Stomach (tissue), 9 donors: Measurements from ENCODE around the gene RBPJ. TPM values are rescaled to one million over a fixed set of nuclear protein-coding genes. Genes with fewer than 3 reads are reported as not detected.

Source experiments
- DNase-seq, 2 donors: peaks; one replicate each; pipeline versions ENCODE4 v3.0.0 to v3.0.0-alpha.2; 2013 to 2019
- H3K27ac ChIP-seq, 5 donors: fragments of 200-600 bp in 4 of 5; sonication (generic) in 4 of 5; one replicate each; pipeline ENCODE4 v1.5.1; 2013 to 2019; ENCODE audit warnings: mild to moderate bottlenecking in 1 of 5, moderate library complexity in 1 of 5
- H3K27me3 ChIP-seq, 3 donors: fragments of 200-600 bp; sonication (generic); one replicate each; pipeline ENCODE4 v1.5.1; 2017 to 2019; ENCODE audit warnings: mixed run types in 1 of 3
- H3K36me3 ChIP-seq, 4 donors: fragments of 200-600 bp; sonication (generic); 1 replicate in 3 of 4; 2 replicates in 1 of 4; pipeline ENCODE4 v1.5.1; 2016 to 2019
- H3K4me1 ChIP-seq, 4 donors: fragments of 200-600 bp; sonication (generic); one replicate each; pipeline ENCODE4 v1.5.1; 2016 to 2019
- H3K4me3 ChIP-seq, 4 donors: fragments of 200-600 bp; sonication (generic) in 3 of 4; one replicate each; pipeline ENCODE4 v1.5.1; 2016 to 2019; ENCODE audit warnings: mild to moderate bottlenecking in 1 of 4
- H3K9me3 ChIP-seq, 4 donors: fragments of 200-600 bp; sonication (generic); one replicate each; pipeline ENCODE4 v1.5.1; 2016 to 2019
- CTCF ChIP-seq, 7 experiments: fragments of 450-650 bp in 4 of 7; fragments of 200-600 bp in 3 of 7; sonication (generic) in 3 of 7; IDR thresholded peaks; one replicate each; pipeline ENCODE4 v1.5.1; 2016 to 2019; ENCODE audit warnings: antibody characterized with exemption in 7 of 7, control low read depth in 2 of 7, mild to moderate bottlenecking in 1 of 7
- EP300 ChIP-seq: sonication (generic); formaldehyde crosslinking; IDR thresholded peaks from one replicate; pipeline ENCODE4 v1.6.1; 2017; ENCODE audit warnings: antibody characterized with exemption
- POLR2A ChIP-seq, 4 donors: fragments of 450-650 bp; IDR thresholded peaks; one replicate each; pipeline ENCODE4 v1.6.1; 2016; ENCODE audit warnings: antibody characterized with exemption in 4 of 4, control low read depth in 2 of 4, mild to moderate bottlenecking in 1 of 4, moderate library complexity in 1 of 4
- POLR2AphosphoS5 ChIP-seq, 3 donors: sonication (generic); formaldehyde crosslinking; IDR thresholded peaks; one replicate each; pipeline ENCODE4 v1.6.1; 2016; ENCODE audit warnings: antibody characterized with exemption in 3 of 3
- WGBS, 5 donors: extraction: QIAGEN DNeasy Blood & Tissue Kit in 3 of 5; methylation state at CpG; one replicate each; pipeline versions ENCODE4 v1.1.5 to v1.1.7; 2013 to 2018; 5-methylcytosine and 5-hydroxymethylcytosine counted together
- intact Hi-C: fragments of 100-400 bp; cut with DNase I; formaldehyde crosslinking; loops from one replicate; pipeline ENCODE4 v1.15.1; 2023; ENCODE audit warnings: low total_unique reads
- polyA plus RNA-seq, 3 donors: library from polyadenylated mRNA; stranded (reverse); fragments of 200-250 nt; gene quantifications; one replicate each; pipeline ENCODE4 v1.2.3, GENCODE V29; 2013
- total RNA-seq, 5 donors: library from RNA; depleted of rRNA; stranded (reverse); fragments of >200 nt; gene quantifications; one replicate each; pipeline versions ENCODE4 v1.1.0 to v1.2.3, GENCODE V29; 2014 to 2016
- donor health status: healthy with polysubstance abuse.
- donor health status: Bipolar disorder and iron deficiency.
- donor health status: healthy.

Gene RBPJ
- total and polyA plus RNA-seq, 8 donors = 23.2 to 184 (median 45.8) TPM

- intact Hi-C loops = no loop called here
- 0 to 1% (median 1%) methylated on average over 44 to 52 of the region's 52 CpGs for WGBS, 5 donors
- Histone ChIP-seq H3K36me3 (no peaks in the 10 kb centered on the region), H3K27me3 (no peaks in the 10 kb centered on the region), H3K9me3 (no peaks in the 10 kb centered on the region), H3K27ac (peak overlapping the region; percentile 86 to 99 (median 96)), H3K4me1 (peaks cover 0 to 60% (median 40%) of the 10 kb centered on the region in 4 donors), H3K4me3 (peak overlapping the region; percentile 70 to 86 (median 80))
- DNase-seq = peak in 1 of 2 donors; percentile 68
- TF ChIP-seq EP300 = no peak
- TF ChIP-seq POLR2A (IDR thresholded peaks at IDR 0.05) = no peak
- no peak for TF ChIP-seq CTCF (IDR thresholded peaks at IDR 0.05)
- TF ChIP-seq POLR2AphosphoS5 (IDR thresholded peaks at IDR 0.05) = no peak
Measured at GRCh38 chr4:26321373-26322221, 783 bp downstream of the RBPJ start.

GRCh38 chr4:26322346-26322745, 1.5 kb downstream of the RBPJ start:
- intact Hi-C loops = no loop called here
- Histone ChIP-seq H3K27me3 (no peaks in the 10 kb centered on the region), H3K4me1 (peaks cover 0 to 67% (median 44%) of the 10 kb centered on the region in 4 donors), H3K36me3 (no peaks in the 10 kb centered on the region), H3K27ac (peak overlapping the region in 3 of 5 donors; percentile 86 to 96 (median 95)), H3K4me3 (peak overlapping the region; percentile 70 to 86 (median 80)), H3K9me3 (no peaks in the 10 kb centered on the region)
- no peak for DNase-seq
- WGBS, 5 donors = 20 to 29% (median 23%) methylated on average over 7 of the region's 7 CpGs
- TF ChIP-seq CTCF (IDR thresholded peaks at IDR 0.05) (no peak), POLR2A (IDR thresholded peaks at IDR 0.05) (no peak), EP300 (no peak), POLR2AphosphoS5 (IDR thresholded peaks at IDR 0.05) (no peak)

- H3K4me3 ChIP-seq = no peak overlapping the region
- H3K27ac ChIP-seq = peak overlapping the region in 1 of 5 donors; percentile 95
- no peaks in the 10 kb centered on the region for H3K9me3 ChIP-seq
- TF ChIP-seq POLR2AphosphoS5 (IDR thresholded peaks at IDR 0.05) = no peak
- no peak for TF ChIP-seq EP300
- no peak for TF ChIP-seq POLR2A (IDR thresholded peaks at IDR 0.05)
- no peak for TF ChIP-seq CTCF (IDR thresholded peaks at IDR 0.05)
- intact Hi-C loops = no loop called here
- H3K36me3 ChIP-seq = no peaks in the 10 kb centered on the region
- DNase-seq = peak in 1 of 2 donors; percentile 60
- WGBS, 5 donors = 50 to 69% (median 61%) methylated on average over 2 of the region's 2 CpGs
- no peaks in the 10 kb centered on the region for H3K27me3 ChIP-seq
- H3K4me1 ChIP-seq = peaks cover 0 to 72% (median 47%) of the 10 kb centered on the region in 4 donors
Measured at GRCh38 chr4:26323821-26324220, 3.0 kb downstream of the RBPJ start.

DNA sequence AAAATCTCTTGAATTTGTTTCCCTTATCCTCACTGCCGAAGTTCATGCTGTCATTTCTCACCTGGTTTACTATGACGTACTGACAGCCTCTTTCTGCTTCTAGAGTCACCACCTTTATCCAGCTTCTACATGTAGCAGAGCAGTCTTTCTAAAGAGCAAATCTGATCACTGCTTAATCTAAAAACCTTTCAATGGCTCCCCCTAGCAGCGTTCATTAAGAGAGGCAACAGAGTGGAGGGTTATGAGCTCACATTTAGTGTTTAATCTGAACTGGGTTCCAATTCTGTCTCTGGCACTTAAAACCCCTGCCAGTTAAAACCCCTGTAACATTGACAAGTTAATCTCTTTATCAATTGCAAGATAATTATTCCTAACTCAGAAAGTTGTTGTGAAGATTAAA, 4.4 kb downstream of the RBPJ start:
- TF ChIP-seq CTCF (IDR thresholded peaks at IDR 0.05) = peak in 2 of 7 experiments; percentile 28 to 33
- no peak for TF ChIP-seq POLR2AphosphoS5 (IDR thresholded peaks at IDR 0.05)
- H3K36me3 ChIP-seq = no peaks in the 10 kb centered on the region
- peak overlapping the region in 2 of 5 donors; percentile 20 for H3K27ac ChIP-seq
- H3K4me3 ChIP-seq = no peak overlapping the region
- intact Hi-C loops = no loop called here
- H3K27me3 ChIP-seq = no peaks in the 10 kb centered on the region
- 25 to 39% (median 27%) methylated on average over 3 of the region's 3 CpGs for WGBS, 5 donors
- H3K4me1 ChIP-seq = peaks cover 0 to 75% (median 45%) of the 10 kb centered on the region in 4 donors
- DNase-seq = peak in 1 of 2 donors; percentile 64
- no peaks in the 10 kb centered on the region for H3K9me3 ChIP-seq
